ENCODE data around the gene ATL2.

DNA sequence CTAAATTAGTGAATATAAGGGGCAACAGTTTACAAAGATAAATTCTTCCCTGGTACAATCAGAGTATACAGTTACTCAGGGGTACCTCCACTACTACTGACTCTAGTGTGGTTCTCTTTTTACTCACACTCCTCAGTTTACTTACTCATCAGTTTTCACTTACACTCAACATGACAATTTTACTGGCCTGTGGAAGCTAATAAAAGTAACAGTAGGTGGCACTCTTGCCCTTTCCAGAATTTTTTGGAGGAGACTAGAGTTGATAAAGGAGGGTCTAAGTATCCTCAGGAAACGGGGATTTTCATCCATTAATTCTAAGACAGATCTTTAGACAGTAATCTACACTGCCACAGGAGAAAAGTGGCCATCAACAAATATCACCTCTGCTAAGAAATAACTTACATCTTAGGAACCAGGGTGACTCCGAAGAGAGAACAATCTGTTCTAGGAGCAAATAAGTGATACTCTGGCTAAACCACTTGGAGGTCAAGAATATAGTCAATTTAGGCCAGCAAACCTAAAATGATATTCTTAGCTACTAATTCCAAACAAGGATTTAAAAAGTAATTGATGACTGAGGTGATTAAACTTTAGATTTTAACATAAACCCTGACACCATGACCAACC is 61.3 kb downstream of the ATL2 start:
- TF ChIP-seq, protein P1, sequence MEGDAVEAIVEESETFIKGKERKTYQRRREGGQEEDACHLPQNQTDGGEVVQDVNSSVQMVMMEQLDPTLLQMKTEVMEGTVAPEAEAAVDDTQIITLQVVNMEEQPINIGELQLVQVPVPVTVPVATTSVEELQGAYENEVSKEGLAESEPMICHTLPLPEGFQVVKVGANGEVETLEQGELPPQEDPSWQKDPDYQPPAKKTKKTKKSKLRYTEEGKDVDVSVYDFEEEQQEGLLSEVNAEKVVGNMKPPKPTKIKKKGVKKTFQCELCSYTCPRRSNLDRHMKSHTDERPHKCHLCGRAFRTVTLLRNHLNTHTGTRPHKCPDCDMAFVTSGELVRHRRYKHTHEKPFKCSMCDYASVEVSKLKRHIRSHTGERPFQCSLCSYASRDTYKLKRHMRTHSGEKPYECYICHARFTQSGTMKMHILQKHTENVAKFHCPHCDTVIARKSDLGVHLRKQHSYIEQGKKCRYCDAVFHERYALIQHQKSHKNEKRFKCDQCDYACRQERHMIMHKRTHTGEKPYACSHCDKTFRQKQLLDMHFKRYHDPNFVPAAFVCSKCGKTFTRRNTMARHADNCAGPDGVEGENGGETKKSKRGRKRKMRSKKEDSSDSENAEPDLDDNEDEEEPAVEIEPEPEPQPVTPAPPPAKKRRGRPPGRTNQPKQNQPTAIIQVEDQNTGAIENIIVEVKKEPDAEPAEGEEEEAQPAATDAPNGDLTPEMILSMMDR (IDR thresholded peaks at IDR 0.05; ENCODE audit: poor library complexity) = peak; percentile 87
- TF ChIP-seq EZH2 (IDR thresholded peaks at IDR 0.05; ENCODE audit: borderline replicate concordance) (no peak), EZH2phosphoT487 (IDR thresholded peaks at IDR 0.05; ENCODE audit: low read depth, severe bottlenecking, unreplicated experiment) (no peak)

Measured in hepatocyte (in vitro differentiated cells).